WERI-Rb-1 (cell line): ENCODE measurements around the gene TSPYL2.

Experiments used
- DNase-seq: peaks from one replicate; pipeline ENCODE4 v3.0.0-alpha.2; 2020
- H3K27ac ChIP-seq: fragments of 250-450 bp; sonication (Bioruptor Pico); 2 replicates; pipeline ENCODE4 v1.5.1; 2020; ENCODE audit warnings: mild to moderate bottlenecking, moderate library complexity
- H3K27me3 ChIP-seq: fragments of 250-450 bp; sonication (Bioruptor Pico); 2 replicates; pipeline ENCODE4 v1.5.1; 2021; ENCODE audit warnings: mild to moderate bottlenecking, low read depth, moderate library complexity; ENCODE audit not compliant: insufficient read depth, severe bottlenecking
- H3K36me3 ChIP-seq: fragments of 250-450 bp; sonication (Bioruptor Pico); 2 replicates; pipeline ENCODE4 v1.5.1; 2020; ENCODE audit warnings: mild to moderate bottlenecking, moderate library complexity
- H3K4me3 ChIP-seq: 2 replicates; pipeline ENCODE4 v1.5.1; 2011; ENCODE audit warnings: low read depth, mild to moderate bottlenecking, control low read depth, low read length
- H3K9me3 ChIP-seq: fragments of 250-450 bp; sonication (Bioruptor Pico); 2 replicates; pipeline ENCODE4 v1.5.1; 2021; ENCODE audit warnings: mild to moderate bottlenecking, moderate library complexity; ENCODE audit not compliant: severe bottlenecking
- TF ChIP-seq, protein P1 (sequence below): IDR thresholded peaks from 2 replicates; pipeline ENCODE4 v1.5.1; 2011; ENCODE audit warnings: low read depth, mild to moderate bottlenecking, control low read depth, inconsistent platforms, low read length

The TSPYL2 gene

DNA sequence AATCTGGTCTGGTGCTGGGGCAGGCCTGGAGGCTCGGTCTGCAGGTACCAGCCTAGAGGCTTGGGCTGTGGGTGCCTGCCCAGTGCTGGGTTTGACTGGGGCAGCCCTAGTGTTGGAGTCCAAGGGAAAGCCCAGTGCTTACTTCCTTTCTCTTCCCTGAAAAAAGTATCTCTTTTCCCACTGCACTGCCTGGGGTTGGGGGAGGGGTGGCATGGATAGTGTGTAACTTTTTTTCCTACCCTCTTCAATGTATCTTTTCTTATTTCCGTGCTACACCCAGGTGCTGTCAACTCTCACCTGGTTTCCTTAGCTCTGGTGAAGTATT, 33.3 kb downstream of the TSPYL2 start:
- DNase-seq, result no peak
- TF ChIP-seq, protein P1, sequence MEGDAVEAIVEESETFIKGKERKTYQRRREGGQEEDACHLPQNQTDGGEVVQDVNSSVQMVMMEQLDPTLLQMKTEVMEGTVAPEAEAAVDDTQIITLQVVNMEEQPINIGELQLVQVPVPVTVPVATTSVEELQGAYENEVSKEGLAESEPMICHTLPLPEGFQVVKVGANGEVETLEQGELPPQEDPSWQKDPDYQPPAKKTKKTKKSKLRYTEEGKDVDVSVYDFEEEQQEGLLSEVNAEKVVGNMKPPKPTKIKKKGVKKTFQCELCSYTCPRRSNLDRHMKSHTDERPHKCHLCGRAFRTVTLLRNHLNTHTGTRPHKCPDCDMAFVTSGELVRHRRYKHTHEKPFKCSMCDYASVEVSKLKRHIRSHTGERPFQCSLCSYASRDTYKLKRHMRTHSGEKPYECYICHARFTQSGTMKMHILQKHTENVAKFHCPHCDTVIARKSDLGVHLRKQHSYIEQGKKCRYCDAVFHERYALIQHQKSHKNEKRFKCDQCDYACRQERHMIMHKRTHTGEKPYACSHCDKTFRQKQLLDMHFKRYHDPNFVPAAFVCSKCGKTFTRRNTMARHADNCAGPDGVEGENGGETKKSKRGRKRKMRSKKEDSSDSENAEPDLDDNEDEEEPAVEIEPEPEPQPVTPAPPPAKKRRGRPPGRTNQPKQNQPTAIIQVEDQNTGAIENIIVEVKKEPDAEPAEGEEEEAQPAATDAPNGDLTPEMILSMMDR, result no peak
- Histone ChIP-seq H3K27me3 (peaks cover 9% of the 10 kb centered on the region), H3K36me3 (no peaks in the 10 kb centered on the region), H3K27ac (no peak overlapping the region), H3K9me3 (no peaks in the 10 kb centered on the region), H3K4me3 (no peak overlapping the region)

GRCh38 chrX:53116101-53116500, 33.9 kb downstream of the TSPYL2 start:
- H3K27ac ChIP-seq, result no peak overlapping the region
- H3K27me3 ChIP-seq, result peaks cover 7% of the 10 kb centered on the region
- no peaks in the 10 kb centered on the region for H3K9me3 ChIP-seq
- H3K4me3 ChIP-seq, result no peak overlapping the region
- H3K36me3 ChIP-seq, result no peaks in the 10 kb centered on the region
- TF ChIP-seq, protein P1, result no peak
- DNase-seq, result no peak

- no peaks in the 10 kb centered on the region for H3K9me3 ChIP-seq
- no peak overlapping the region for H3K27ac ChIP-seq
- H3K27me3 ChIP-seq, result peaks cover 3% of the 10 kb centered on the region
- H3K36me3 ChIP-seq, result no peaks in the 10 kb centered on the region
- no peak overlapping the region for H3K4me3 ChIP-seq
- DNase-seq, result no peak
- TF ChIP-seq, protein P1, result no peak
These were observed 39.8 kb downstream of the TSPYL2 start for GRCh38 chrX:53122013-53122412.

GRCh38 chrX:53125506-53125905, 43.3 kb downstream of the TSPYL2 start:
- Histone ChIP-seq H3K36me3 (no peaks in the 10 kb centered on the region), H3K27ac (no peak overlapping the region), H3K9me3 (no peaks in the 10 kb centered on the region), H3K4me3 (no peak overlapping the region), H3K27me3 (peaks cover 2% of the 10 kb centered on the region)
- DNase-seq, result no peak
- TF ChIP-seq, protein P1, result no peak

DNA sequence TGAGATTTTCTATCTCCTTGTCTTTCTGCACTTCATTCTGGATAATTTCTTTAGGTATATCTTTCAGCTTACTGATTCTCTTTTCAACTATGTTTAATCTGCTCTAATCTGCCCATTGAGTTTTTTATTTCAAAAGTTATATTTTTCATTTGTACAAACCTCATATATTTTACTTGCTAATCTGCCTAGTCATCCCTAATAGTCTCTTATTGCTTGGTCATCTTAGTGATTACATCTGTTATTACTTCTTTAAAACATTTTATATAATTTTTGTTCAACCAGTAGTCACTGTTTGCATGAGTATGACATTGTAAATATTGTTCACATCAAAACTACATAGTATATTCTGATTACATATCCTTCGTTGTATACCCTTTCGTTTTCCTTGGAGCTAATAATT, 44.2 kb downstream of the TSPYL2 start:
- Histone ChIP-seq H3K9me3 (no peaks in the 10 kb centered on the region), H3K36me3 (no peaks in the 10 kb centered on the region; the same call in 1 of the 2 replicates), H3K27me3 (peaks cover 7% of the 10 kb centered on the region), H3K27ac (no peak overlapping the region), H3K4me3 (no peak overlapping the region)
- DNase-seq, result no peak
- TF ChIP-seq, protein P1, result no peak

GRCh38 chrX:53128097-53128749, 46.1 kb downstream of the TSPYL2 start:
- peaks cover 14% of the 10 kb centered on the region for H3K27me3 ChIP-seq
- H3K36me3 ChIP-seq, result no peaks in the 10 kb centered on the region; the same call in 1 of the 2 replicates
- TF ChIP-seq, protein P1, result no peak
- DNase-seq, result no peak
- H3K4me3 ChIP-seq, result no peak overlapping the region
- H3K9me3 ChIP-seq, result no peaks in the 10 kb centered on the region
- H3K27ac ChIP-seq, result no peak overlapping the region
